Left ventricle myocardium inferior (tissue), 1 donor: ENCODE data around the gene DDX41. TPM values are rescaled to one million over a fixed set of nuclear protein-coding genes. Genes with fewer than 3 reads are reported as not detected.

Source experiments
- DNase-seq: peaks from one replicate; pipeline ENCODE4 v3.0.0-alpha.2; 2020
- H3K27ac ChIP-seq: fragments of 200-600 bp; replicated peaks from 2 replicates; pipeline ENCODE4 v1.8.0; 2021
- H3K27me3 ChIP-seq: fragments of 200-600 bp; 2 replicates; pipeline ENCODE4 v1.8.0; 2021; ENCODE audit warnings: low read depth
- H3K36me3 ChIP-seq: fragments of 200-600 bp; 2 replicates; pipeline ENCODE4 v1.8.0; 2021
- H3K4me1 ChIP-seq: fragments of 200-600 bp; 2 replicates; pipeline ENCODE4 v1.8.0; 2021
- H3K4me3 ChIP-seq: fragments of 200-600 bp; 2 replicates; pipeline ENCODE4 v1.8.0; 2021; ENCODE audit warnings: mild to moderate bottlenecking, moderate library complexity
- H3K9me3 ChIP-seq: fragments of 200-600 bp; replicated peaks from 2 replicates; pipeline ENCODE4 v1.8.0; 2021
- intact Hi-C: fragments of 100-400 bp; cut with micrococcal nuclease; formaldehyde crosslinking; loops from one replicate; pipeline ENCODE4 v1.11.0; 2022
- total RNA-seq: library from RNA; stranded (reverse); fragmentation: NEBNext Ultra II Directional; extraction: Animal tissue kit (Norgen Biotek cat#: 25700); gene quantifications from one replicate; pipeline ENCODE4 v1.2.1, GENCODE V29; 2021
- TF ChIP-seq, protein P1 (sequence below): fragments of 200-600 bp; IDR thresholded peaks from 2 replicates; pipeline ENCODE4 v1.8.0; 2021; ENCODE audit warnings: antibody characterized with exemption, mild to moderate bottlenecking, borderline replicate concordance
- donor health status: DM: no; HTN: yes; CAD: no; lungs with severe emphysema.

Gene DDX41
- total RNA-seq, 1 donor from 2014 or later, result 29.7 TPM

DNA sequence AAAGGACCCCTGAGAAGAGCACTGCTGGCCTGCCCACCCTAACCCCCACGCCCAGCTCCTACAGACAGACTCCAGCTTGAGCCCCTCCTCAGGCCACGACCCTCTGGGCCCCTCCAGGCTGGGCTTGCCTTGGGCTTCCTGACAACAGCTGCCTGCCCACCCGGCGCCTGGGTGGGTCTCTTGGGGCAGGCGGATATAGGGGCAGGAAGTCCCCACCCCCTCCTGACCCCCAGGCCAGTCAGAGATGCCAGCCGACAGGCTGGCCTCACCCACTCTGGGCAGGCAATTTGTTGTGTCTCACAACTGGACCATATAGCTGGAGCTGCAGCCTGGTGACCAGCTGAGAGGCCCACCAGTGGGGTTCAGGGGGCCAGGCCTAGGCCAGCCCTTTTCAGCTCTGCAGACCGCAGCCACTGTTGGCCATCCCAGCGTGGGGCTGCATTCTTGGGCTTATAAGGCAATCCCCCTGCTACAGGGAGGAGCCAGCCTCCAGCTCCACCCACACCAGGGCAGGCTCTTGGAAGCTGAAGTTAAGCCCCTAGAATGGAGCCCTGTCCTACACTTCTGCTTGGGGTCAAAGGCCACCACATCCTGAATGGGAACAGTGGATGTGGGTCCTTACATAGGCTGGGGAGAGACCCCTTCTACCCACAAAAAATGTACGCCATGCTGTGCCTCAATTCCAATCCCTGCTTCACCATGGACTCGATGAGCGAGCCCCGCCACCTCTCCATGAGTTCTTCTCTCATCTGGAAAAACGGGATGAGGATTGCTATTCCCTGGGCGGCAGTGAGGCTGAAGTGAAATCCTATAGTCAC is 21.3 kb downstream of the DDX41 start:
- intact Hi-C loops, result no loop called here
- Histone ChIP-seq H3K27ac (peak overlapping the region; percentile 95), H3K27me3 (no peaks in the 10 kb centered on the region), H3K4me3 (peak overlapping the region; percentile 96), H3K9me3 (no peaks in the 10 kb centered on the region), H3K36me3 (peaks cover 26% of the 10 kb centered on the region), H3K4me1 (peaks cover 81% of the 10 kb centered on the region)
- peak; percentile 60 for DNase-seq
- TF ChIP-seq, protein P1, sequence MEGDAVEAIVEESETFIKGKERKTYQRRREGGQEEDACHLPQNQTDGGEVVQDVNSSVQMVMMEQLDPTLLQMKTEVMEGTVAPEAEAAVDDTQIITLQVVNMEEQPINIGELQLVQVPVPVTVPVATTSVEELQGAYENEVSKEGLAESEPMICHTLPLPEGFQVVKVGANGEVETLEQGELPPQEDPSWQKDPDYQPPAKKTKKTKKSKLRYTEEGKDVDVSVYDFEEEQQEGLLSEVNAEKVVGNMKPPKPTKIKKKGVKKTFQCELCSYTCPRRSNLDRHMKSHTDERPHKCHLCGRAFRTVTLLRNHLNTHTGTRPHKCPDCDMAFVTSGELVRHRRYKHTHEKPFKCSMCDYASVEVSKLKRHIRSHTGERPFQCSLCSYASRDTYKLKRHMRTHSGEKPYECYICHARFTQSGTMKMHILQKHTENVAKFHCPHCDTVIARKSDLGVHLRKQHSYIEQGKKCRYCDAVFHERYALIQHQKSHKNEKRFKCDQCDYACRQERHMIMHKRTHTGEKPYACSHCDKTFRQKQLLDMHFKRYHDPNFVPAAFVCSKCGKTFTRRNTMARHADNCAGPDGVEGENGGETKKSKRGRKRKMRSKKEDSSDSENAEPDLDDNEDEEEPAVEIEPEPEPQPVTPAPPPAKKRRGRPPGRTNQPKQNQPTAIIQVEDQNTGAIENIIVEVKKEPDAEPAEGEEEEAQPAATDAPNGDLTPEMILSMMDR, result no peak

DNA sequence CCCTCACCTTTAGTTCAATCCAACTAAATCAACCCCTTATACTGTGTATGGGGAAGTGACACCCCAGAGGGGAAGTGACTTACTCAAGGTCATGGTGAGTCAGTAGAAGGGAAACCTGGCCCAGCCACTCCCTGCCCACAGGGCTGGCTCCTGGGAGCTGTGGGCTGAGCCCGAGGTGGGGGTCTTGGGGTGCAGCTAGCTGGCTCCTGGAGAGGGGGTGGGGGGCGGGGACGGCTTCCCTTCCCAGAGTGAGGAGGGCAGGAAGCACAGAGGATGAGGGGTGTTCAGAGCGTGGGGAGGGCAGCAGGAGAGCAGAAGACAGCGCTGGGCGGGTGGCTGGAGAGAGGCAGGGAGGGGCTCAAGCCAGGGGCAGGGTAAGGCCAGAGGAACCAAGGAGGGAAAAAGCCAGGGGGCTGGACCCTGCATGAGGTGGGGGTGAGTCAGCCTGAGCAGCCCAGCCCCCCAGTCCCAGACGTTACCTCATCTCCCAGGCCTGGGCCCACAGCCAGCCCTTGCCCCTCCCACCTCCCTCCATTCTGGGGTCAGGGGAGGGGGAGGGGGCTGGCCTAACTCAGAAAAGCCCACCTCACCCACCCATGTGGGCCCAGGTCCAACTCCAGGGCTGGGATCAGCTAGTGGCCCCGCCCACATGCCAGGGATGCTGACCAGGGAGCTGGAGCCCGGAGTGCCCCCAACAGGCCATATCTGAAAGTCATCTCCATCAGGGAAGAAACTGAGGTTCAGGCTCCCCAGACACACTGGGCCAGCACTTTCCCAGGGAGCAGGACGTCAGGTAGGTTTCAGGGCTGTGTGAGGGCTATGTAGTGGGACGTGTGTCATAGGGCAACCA is 22.2 kb downstream of the DDX41 start:
- Histone ChIP-seq H3K9me3 (no peaks in the 10 kb centered on the region), H3K27me3 (no peaks in the 10 kb centered on the region), H3K4me1 (peaks cover 72% of the 10 kb centered on the region), H3K4me3 (peak overlapping the region; percentile 96), H3K27ac (peak overlapping the region; percentile 95), H3K36me3 (peaks cover 35% of the 10 kb centered on the region)
- peak; percentile 60 for DNase-seq
- intact Hi-C loops, result no loop called here
- TF ChIP-seq, protein P1, result peak; percentile 29

DNA sequence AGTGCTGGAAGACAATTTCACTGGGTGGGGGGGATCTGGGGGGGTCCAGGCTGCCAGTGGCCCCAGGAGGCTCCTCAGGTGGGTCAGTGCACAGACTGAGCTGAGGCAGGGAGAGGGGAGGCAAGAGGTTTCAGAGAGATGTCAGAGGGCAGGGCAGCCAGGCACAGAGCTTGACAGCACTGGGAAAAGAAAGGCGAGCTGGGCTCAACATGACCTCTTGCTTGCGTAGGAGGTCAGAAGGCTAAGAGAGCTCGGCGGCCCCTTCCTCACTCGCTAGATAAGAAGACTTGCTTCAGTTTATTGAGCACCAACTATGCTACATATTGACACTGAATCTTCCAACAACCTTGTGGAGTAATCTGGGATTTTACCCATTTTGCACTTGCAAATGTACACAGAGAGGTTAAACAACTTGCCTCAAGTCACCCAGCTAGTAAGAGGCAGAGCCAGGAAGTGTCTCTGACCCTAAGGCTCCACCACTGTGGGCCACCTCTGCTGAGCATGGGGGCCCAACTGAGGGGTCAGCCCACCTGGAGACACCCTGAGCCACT is 22.9 kb downstream of the DDX41 start:
- TF ChIP-seq, protein P1, result no peak

DNA sequence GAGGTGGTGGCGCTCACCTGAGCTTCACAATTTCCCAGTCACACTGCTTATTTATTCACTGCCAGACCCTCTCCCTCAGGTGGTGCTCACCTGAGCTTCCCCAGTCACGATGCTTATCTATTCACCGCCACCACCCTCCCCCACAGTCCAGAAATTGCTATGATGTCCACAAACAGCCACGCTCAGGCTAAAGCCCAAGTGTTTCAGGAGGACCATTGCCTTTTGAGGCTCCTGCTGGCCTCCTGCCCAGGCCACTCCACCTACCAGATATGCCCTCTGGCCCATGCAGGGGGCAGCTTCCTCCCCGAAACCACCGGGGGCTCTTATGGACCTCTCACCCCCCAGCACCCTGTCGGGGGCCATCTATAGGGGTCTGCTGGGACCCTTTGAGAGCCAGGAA is 23.9 kb downstream of the DDX41 start:
- H3K9me3 ChIP-seq, result no peaks in the 10 kb centered on the region
- intact Hi-C loops, result no loop called here
- H3K27me3 ChIP-seq, result peaks cover 9% of the 10 kb centered on the region
- H3K27ac ChIP-seq, result no peak overlapping the region
- H3K4me3 ChIP-seq, result no peak overlapping the region
- TF ChIP-seq, protein P1, result no peak
- H3K36me3 ChIP-seq, result peaks cover 52% of the 10 kb centered on the region
- H3K4me1 ChIP-seq, result peaks cover 61% of the 10 kb centered on the region
- no peak for DNase-seq

More for the DNA sequence above, 22.9 kb downstream of the DDX41 start:
- Histone ChIP-seq H3K36me3 (peaks cover 42% of the 10 kb centered on the region), H3K27ac (peak overlapping the region; percentile 95), H3K27me3 (peaks cover 4% of the 10 kb centered on the region), H3K4me1 (peaks cover 72% of the 10 kb centered on the region), H3K9me3 (no peaks in the 10 kb centered on the region), H3K4me3 (no peak overlapping the region)
- no peak for DNase-seq
- intact Hi-C loops, result no loop called here

DNA sequence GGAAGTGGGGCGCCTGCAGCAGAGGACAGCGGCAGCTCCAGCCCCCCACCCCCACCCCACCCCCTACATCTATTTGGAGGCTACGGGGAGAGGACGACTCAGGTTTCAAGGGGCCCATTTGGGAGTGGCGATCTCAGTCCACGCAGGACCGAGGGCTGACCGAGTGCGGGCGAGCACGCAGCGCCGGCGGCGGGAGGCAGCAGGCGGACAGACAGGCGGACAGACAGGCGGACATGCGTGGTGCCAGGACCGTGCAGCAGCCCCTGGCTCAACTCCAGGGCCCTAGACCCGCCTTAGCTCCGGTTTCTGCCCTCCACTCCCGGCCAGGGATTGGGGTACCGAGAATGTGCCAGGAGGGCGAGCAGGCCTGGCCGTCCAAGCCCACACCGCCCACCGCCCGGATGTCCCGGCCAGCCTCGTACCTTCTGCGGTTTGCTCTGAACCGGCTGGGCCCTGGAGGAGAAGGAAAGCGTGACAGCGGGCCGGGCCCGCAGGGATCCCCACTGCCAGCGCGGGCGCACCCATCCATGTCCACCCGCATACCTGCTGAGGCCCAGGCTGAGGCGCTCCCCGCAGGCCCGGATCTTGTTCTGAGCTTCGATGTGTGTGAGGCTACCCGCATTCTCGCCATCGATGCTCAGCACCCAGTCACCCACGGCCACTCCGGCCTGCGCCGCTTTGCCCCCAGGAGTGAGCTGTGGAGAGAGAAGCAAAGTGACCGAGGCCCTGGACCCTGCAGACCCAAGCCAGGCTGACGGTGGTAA is 24.6 kb downstream of the DDX41 start:
- intact Hi-C loops, result no loop called here
- no peak for DNase-seq
- H3K4me3 ChIP-seq, result no peak overlapping the region
- peaks cover 59% of the 10 kb centered on the region for H3K36me3 ChIP-seq
- H3K27ac ChIP-seq, result no peak overlapping the region
- no peaks in the 10 kb centered on the region for H3K9me3 ChIP-seq
- peaks cover 16% of the 10 kb centered on the region for H3K27me3 ChIP-seq
- TF ChIP-seq, protein P1, result no peak
- peaks cover 57% of the 10 kb centered on the region for H3K4me1 ChIP-seq
